Dermis microvascular lymphatic vessel endothelial cell (primary cell): ENCODE measurements around the gene CLCNKA. TPM values are rescaled to one million over a fixed set of nuclear protein-coding genes. Genes with fewer than 3 reads are reported as not detected.
A peak's percentile ranks its signal among the peaks of the same experiment; 100 is the strongest.
"Not testable (repeated sequence)": the region's sequence is repeated elsewhere in the genome, so short reads cannot be mapped to it uniquely, and the experiment has no call there.

ENCODE experiments used
- DNase-seq, 2 donors: peaks; one replicate each; pipeline versions ENCODE4 v3.0.0 to v3.0.0-alpha.2; 2010; ENCODE audit warnings: low read depth in 2 of 2
- total RNA-seq: library from RNA; depleted of rRNA; stranded (reverse); fragments of >200 nt; gene quantifications from 2 replicates; pipeline ENCODE4 v1.2.1, GENCODE V29; 2014

Gene CLCNKA
- total RNA-seq, 1 donor from 2014 or later, result not detected

- DNase-seq, result no peak
Measured at GRCh38 chr1:16041200-16041599, 19.4 kb downstream of the CLCNKA start.

- no peak for DNase-seq
Measured at GRCh38 chr1:16042096-16042495, 20.3 kb downstream of the CLCNKA start.

- not testable (repeated sequence) for DNase-seq
Measured at GRCh38 chr1:16042654-16043053, 20.8 kb downstream of the CLCNKA start.

- no peak for DNase-seq
Measured at GRCh38 chr1:16043521-16043920, 21.7 kb downstream of the CLCNKA start, which contains the start of gene CLCNKB. Gene CLCNKB, plus strand, starts transcription at chr1:16043782. Its CDS starts 711 bp downstream, at chr1:16044493.

GRCh38 chr1:16043950-16044349 is 22.1 kb downstream of the CLCNKA start:
- no peak for DNase-seq

GRCh38 chr1:16046842-16047241 is 25.0 kb downstream of the CLCNKA start:
- no peak for DNase-seq

GRCh38 chr1:16047791-16048475 is 26.1 kb downstream of the CLCNKA start:
- DNase-seq, result no peak

GRCh38 chr1:16048573-16049189 is 26.8 kb downstream of the CLCNKA start:
- DNase-seq, result peak in 1 of 2 donors; percentile 39

- no peak for DNase-seq
Measured at GRCh38 chr1:16050328-16050727, 28.5 kb downstream of the CLCNKA start.

- DNase-seq, result no peak
Measured at GRCh38 chr1:16051039-16051438, 29.2 kb downstream of the CLCNKA start.

GRCh38 chr1:16051949-16052348 is 30.1 kb downstream of the CLCNKA start:
- not testable (repeated sequence) for DNase-seq

GRCh38 chr1:16053781-16054502 is 32.1 kb downstream of the CLCNKA start:
- no peak for DNase-seq

- no peak for DNase-seq
Measured at GRCh38 chr1:16054598-16055540, 33.0 kb downstream of the CLCNKA start.

- DNase-seq, result peak; percentile 50 to 74
Measured at GRCh38 chr1:16055613-16056520, 34.0 kb downstream of the CLCNKA start.

- DNase-seq, result not testable (repeated sequence)
Measured at GRCh38 chr1:16056521-16056912, 34.7 kb downstream of the CLCNKA start.

- not testable (repeated sequence) for DNase-seq
Measured at GRCh38 chr1:16057314-16057915, 35.6 kb downstream of the CLCNKA start.

- not testable (repeated sequence) for DNase-seq
Measured at GRCh38 chr1:16058394-16059120, 36.7 kb downstream of the CLCNKA start.

GRCh38 chr1:16061266-16061665 is 39.4 kb downstream of the CLCNKA start:
- no peak for DNase-seq
